GM21381 (cell line): ENCODE data around the gene WHRN.

Experiments
- ATAC-seq: cut with Tn5 transposase; IDR thresholded peaks from one replicate; pipeline ENCODE4 v1.9.1; 2021; ENCODE audit warnings: mild to moderate bottlenecking, moderate library complexity; ENCODE audit not compliant: unreplicated experiment

WHRN gene

GRCh38 chr9:114426046-114426948 lies 79.0 kb downstream of the WHRN start:
- no peak for ATAC-seq

- no peak for ATAC-seq
Observed at GRCh38 chr9:114425126-114425525, 80.1 kb downstream of the WHRN start.

GRCh38 chr9:114424126-114424525 lies 81.1 kb downstream of the WHRN start:
- no peak for ATAC-seq

GRCh38 chr9:114423181-114423580 lies 82.1 kb downstream of the WHRN start:
- no peak for ATAC-seq

- ATAC-seq = no peak
Observed at GRCh38 chr9:114421147-114421546, 84.1 kb downstream of the WHRN start.

- no peak for ATAC-seq
Observed at GRCh38 chr9:114419796-114420195, 85.5 kb downstream of the WHRN start.

- no peak for ATAC-seq
Observed at GRCh38 chr9:114418053-114418452, 87.2 kb downstream of the WHRN start.

GRCh38 chr9:114417511-114417910 lies 87.8 kb downstream of the WHRN start:
- no peak for ATAC-seq

- no peak for ATAC-seq
Observed at GRCh38 chr9:114416906-114417305, 88.4 kb downstream of the WHRN start.

- no peak for ATAC-seq
Observed at GRCh38 chr9:114416290-114416689, 89.0 kb downstream of the WHRN start.

- ATAC-seq = no peak
Observed at GRCh38 chr9:114414346-114414745, 90.9 kb downstream of the WHRN start.

- no peak for ATAC-seq
Observed at GRCh38 chr9:114413861-114414301, 91.4 kb downstream of the WHRN start.

- ATAC-seq = no peak
Observed at GRCh38 chr9:114412048-114412683, 93.1 kb downstream of the WHRN start.

GRCh38 chr9:114411452-114411851 lies 93.8 kb downstream of the WHRN start:
- ATAC-seq = no peak

GRCh38 chr9:114410910-114411309 lies 94.4 kb downstream of the WHRN start:
- ATAC-seq = no peak

- ATAC-seq = no peak
Observed at GRCh38 chr9:114409842-114410241, 95.4 kb downstream of the WHRN start.

GRCh38 chr9:114409103-114409780 lies 96.0 kb downstream of the WHRN start:
- no peak for ATAC-seq

GRCh38 chr9:114408645-114409044 lies 96.6 kb downstream of the WHRN start:
- no peak for ATAC-seq

GRCh38 chr9:114407889-114408288 lies 97.4 kb downstream of the WHRN start:
- no peak for ATAC-seq

- no peak for ATAC-seq
Observed at GRCh38 chr9:114406441-114406840, 98.8 kb downstream of the WHRN start.

GRCh38 chr9:114405294-114406034 lies 99.8 kb downstream of the WHRN start:
- ATAC-seq = peak; percentile 97
